ENCODE measurements around the gene PPM1K.

Gene PPM1K

GRCh38 chr4:88216395-88216794 lies 68.0 kb downstream of the PPM1K start:
- DNase-seq: no peak

DNA sequence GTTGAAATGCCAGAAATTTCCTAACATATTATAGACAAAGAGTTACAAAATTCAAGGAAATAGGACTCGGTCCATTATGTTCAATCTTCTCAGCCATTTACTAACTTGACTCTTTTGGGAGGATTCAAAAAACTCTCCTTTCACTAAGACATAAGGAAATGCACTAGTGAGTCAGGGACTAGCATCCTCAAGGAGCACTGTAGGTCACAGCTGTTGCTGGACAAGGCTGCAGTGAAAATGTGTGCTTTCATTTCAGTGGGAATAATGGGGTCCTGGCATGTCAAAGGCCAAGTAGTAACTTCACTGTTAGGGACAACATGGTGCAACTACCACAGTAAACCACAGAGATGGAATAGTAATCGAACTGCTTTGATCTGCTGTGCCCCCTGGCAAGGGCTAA lies 69.0 kb downstream of the PPM1K start:
- no peak for DNase-seq

DNA sequence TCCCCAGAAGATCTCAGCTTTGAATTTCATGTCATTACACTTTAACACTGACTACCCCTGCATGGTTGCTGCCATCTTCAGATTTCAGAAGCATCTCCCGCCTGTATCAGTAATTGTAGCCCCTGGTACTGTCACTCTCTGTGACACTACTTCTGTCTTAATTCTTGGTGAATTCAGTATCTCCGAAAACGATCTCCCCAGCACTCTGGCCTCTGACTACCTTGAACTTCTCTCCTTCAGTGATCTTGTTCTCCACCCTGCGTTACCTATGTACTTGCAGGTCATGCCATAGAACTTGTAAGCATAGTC lies 72.2 kb downstream of the PPM1K start:
- no peak for DNase-seq

DNA sequence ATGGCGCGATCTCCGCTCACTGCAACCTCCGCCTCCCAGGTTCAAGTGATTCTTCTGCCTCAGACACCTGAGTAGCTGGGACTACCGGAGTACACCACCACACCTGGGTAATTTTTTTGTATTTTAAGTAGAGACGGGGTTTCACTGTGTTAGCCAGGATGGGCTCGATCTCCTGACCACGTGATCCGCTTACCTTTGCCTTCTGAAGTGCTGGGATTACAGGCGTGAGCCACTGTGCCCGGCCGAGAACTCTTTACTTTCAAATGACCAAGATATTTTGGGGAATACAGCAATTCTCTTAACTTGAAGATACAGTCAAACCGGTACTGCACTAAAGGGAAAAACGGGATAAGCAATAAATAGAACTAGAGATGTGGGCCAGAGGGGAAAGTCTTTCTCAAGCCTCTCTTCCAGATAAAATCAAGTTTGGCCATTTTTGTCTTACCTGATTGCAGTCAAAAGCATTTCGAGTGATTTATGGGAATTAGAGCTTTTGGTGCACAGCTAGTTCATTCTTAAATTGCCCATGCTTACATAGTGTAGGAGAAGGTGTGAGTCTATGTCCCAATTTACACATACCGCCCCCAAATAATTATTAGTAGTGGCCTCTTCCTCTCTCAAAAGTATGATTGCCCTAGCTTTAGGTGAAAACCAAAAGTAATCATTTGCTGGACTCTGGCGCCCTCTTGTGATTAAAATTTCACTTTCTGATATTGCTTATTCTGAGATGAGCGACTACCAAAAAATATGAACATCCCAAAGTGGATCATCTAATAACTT lies 72.7 kb downstream of the PPM1K start:
- peak; percentile 2 to 17 (median 6) for DNase-seq

GRCh38 chr4:88208156-88208555 lies 76.2 kb downstream of the PPM1K start:
- no peak for DNase-seq

All from activated CD4-positive, CD25-positive, alpha-beta regulatory T cell (primary cell).